ENCODE data around the gene IL1R1. TPM values are rescaled to one million over a fixed set of nuclear protein-coding genes. Genes with fewer than 3 reads are reported as not detected.

Gene IL1R1
- total RNA-seq, 2 experiments from 2014 or later: not detected

- Histone ChIP-seq H3K36me3 (ENCODE audit: insufficient read depth, low read length) (no peaks in the 10 kb centered on the region), H3K27ac (ENCODE audit: low read depth, low read length, poor library complexity, severe bottlenecking) (no peak overlapping the region), H2AFZ (ENCODE audit: low read length) (no peak overlapping the region), H3K9me2 (ENCODE audit: insufficient read depth, low read length) (no peaks in the 10 kb centered on the region), H3K4me3 (ENCODE audit: low read depth, low read length, poor library complexity, severe bottlenecking) (no peak overlapping the region), H3K79me2 (ENCODE audit: insufficient read depth, low read depth, low read length) (no peaks in the 10 kb centered on the region), H3K4me1 (ENCODE audit: insufficient read depth, low read length, poor library complexity, severe bottlenecking) (no peaks in the 10 kb centered on the region), H3K9me3 (ENCODE audit: low read length) (no peaks in the 10 kb centered on the region), H4K20me1 (ENCODE audit: insufficient read depth, low read length) (no peaks in the 10 kb centered on the region), H3K4me2 (ENCODE audit: low read length) (no peak overlapping the region)
- no peak for DNase-seq (ENCODE audit: low spot score)
- no peak for TF ChIP-seq CTCF (conservative IDR thresholded peaks at IDR 0.05; ENCODE audit: low read length)
- no peak for TF ChIP-seq EZH2phosphoT487 (IDR thresholded peaks at IDR 0.05; ENCODE audit: borderline replicate concordance, low read depth, low read length)
- CTCF ChIA-PET (ENCODE audit: unreplicated experiment): no interaction called here
- no TSS peak for BruUV-seq (replicated peaks)
- POLR2A ChIA-PET: no interaction called here
- intact Hi-C loops (cut with micrococcal nuclease; ENCODE audit: unreplicated experiment): no loop called here
Observed at GRCh38 chr2:102184568-102184967, 42.0 kb downstream of the IL1R1 start.

DNA sequence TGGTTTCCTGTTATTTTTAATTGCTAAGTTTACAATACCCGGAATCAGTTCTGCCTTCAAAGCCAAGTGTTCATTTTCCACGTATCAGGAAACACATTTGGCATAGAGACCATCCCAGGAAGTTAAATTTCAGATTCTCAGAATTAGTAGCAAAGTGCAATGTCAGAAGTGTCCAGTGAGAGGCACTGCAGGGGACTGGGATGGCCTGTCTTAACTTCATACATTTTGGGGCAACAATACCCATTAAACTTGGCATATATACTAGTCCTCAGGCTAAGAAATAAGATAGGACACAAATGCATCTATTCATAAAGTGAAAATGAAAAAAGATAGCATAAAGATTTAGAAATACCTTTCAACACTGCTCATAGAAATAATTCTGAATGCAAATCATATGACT, 42.8 kb downstream of the IL1R1 start:
- H3K27ac ChIP-seq (ENCODE audit: low read depth, low read length, poor library complexity, severe bottlenecking): no peak overlapping the region
- H3K4me2 ChIP-seq (ENCODE audit: low read length): no peak overlapping the region
- DNase-seq (ENCODE audit: low spot score): no peak
- no peaks in the 10 kb centered on the region for H3K9me2 ChIP-seq (ENCODE audit: insufficient read depth, low read length)
- no peaks in the 10 kb centered on the region for H3K4me1 ChIP-seq (ENCODE audit: insufficient read depth, low read length, poor library complexity, severe bottlenecking)
- no peaks in the 10 kb centered on the region for H3K9me3 ChIP-seq (ENCODE audit: low read length)
- no peaks in the 10 kb centered on the region for H4K20me1 ChIP-seq (ENCODE audit: insufficient read depth, low read length)
- H3K79me2 ChIP-seq (ENCODE audit: insufficient read depth, low read depth, low read length): no peaks in the 10 kb centered on the region
- TF ChIP-seq EZH2phosphoT487 (IDR thresholded peaks at IDR 0.05; ENCODE audit: borderline replicate concordance, low read depth, low read length) (no peak), CTCF (conservative IDR thresholded peaks at IDR 0.05; ENCODE audit: low read length) (peak; percentile 59)
- H2AFZ ChIP-seq (ENCODE audit: low read length): no peak overlapping the region
- no TSS peak for BruUV-seq (replicated peaks)
- H3K4me3 ChIP-seq (ENCODE audit: low read depth, low read length, poor library complexity, severe bottlenecking): no peak overlapping the region
- intact Hi-C loops (cut with micrococcal nuclease; ENCODE audit: unreplicated experiment): no loop called here
- H3K36me3 ChIP-seq (ENCODE audit: insufficient read depth, low read length): no peaks in the 10 kb centered on the region
- POLR2A ChIA-PET: no interaction called here
- CTCF ChIA-PET (ENCODE audit: unreplicated experiment): no interaction called here

DNA sequence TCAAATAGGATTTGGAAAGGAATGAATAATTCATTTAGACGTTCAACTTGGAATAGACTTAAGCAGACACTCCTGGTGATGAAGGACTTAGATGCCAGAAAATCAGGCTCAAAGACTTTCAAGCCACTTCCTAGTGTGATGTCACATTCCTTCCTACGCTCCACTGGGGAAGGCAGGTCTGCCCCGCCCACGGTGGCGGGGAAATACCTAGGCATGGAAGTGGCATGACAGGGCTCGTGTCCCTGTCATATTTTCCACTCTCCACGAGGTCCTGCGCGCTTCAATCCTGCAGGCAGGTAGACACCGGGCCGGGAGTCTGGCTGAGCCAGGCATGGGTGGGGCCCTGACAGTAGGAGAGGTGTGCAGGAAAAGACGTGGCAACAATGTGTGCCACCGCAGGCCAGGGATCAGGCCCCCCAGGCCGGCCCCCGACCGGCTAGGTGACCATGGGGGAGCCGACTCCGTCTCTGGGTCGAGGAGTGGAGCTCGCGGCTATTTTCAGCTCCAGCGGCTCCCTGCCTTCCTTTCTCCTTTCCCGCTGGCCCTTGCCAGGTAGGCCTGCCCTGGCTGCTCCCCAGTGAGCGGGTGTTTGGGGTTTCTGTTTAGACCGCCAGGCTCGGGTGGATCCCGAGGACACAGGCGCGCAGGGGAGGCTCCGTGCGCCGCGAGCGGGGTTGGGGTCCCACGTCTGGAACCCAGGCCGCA, 44.4 kb downstream of the IL1R1 start, which contains the start of gene IL1RL2:
IL1RL2 (plus strand) TSS at position 233 of the 705 bp plus-strand sequence. CDS start 845 bp downstream, outside the sequence.
- H2AFZ ChIP-seq (ENCODE audit: low read length): no peak within 1 kb of the TSS
- ChIA-PET CTCF (ENCODE audit: unreplicated experiment) (no interaction called here), POLR2A (interaction anchor here (0.6 kb wide), 1 partner anchor 74 kb away, joined by 3 read pairs; no protein-coding TSS in a partner anchor)
- H3K4me1 ChIP-seq (ENCODE audit: insufficient read depth, low read length, poor library complexity, severe bottlenecking): no peaks in the 10 kb centered on the region
- no peaks in the 10 kb centered on the region for H3K9me2 ChIP-seq (ENCODE audit: insufficient read depth, low read length)
- no peak within 1 kb of the TSS for H3K4me2 ChIP-seq (ENCODE audit: low read length)
- no peaks in the 10 kb centered on the region for H3K9me3 ChIP-seq (ENCODE audit: low read length)
- BruUV-seq (replicated peaks): no TSS peak
- intact Hi-C loops (cut with micrococcal nuclease; ENCODE audit: unreplicated experiment): no loop called here
- H3K4me3 ChIP-seq (ENCODE audit: low read depth, low read length, poor library complexity, severe bottlenecking): no peak within 1 kb of the TSS
- no peaks in the 10 kb centered on the region for H4K20me1 ChIP-seq (ENCODE audit: insufficient read depth, low read length)
- no peaks in the 10 kb centered on the region for H3K79me2 ChIP-seq (ENCODE audit: insufficient read depth, low read depth, low read length)
- TF ChIP-seq CTCF (conservative IDR thresholded peaks at IDR 0.05; ENCODE audit: low read length): no peak
- TF ChIP-seq EZH2phosphoT487 (IDR thresholded peaks at IDR 0.05; ENCODE audit: borderline replicate concordance, low read depth, low read length): no peak
- no peaks in the 10 kb centered on the region for H3K36me3 ChIP-seq (ENCODE audit: insufficient read depth, low read length)
- no peak for DNase-seq (ENCODE audit: low spot score)
- no peak within 1 kb of the TSS for H3K27ac ChIP-seq (ENCODE audit: low read depth, low read length, poor library complexity, severe bottlenecking)

All from OCI-LY7 (cell line).